ENCODE measurements around the gene CHGA. TPM values are rescaled to one million over a fixed set of nuclear protein-coding genes. Genes with fewer than 3 reads are reported as not detected.

CHGA gene
- total and polyA plus RNA-seq, 10 of the 15 experiments (the other 5 are each of a cell fraction or from before 2014, with no cell fraction given): 0.11 to 0.23 TPM; not detected in 8

DNA sequence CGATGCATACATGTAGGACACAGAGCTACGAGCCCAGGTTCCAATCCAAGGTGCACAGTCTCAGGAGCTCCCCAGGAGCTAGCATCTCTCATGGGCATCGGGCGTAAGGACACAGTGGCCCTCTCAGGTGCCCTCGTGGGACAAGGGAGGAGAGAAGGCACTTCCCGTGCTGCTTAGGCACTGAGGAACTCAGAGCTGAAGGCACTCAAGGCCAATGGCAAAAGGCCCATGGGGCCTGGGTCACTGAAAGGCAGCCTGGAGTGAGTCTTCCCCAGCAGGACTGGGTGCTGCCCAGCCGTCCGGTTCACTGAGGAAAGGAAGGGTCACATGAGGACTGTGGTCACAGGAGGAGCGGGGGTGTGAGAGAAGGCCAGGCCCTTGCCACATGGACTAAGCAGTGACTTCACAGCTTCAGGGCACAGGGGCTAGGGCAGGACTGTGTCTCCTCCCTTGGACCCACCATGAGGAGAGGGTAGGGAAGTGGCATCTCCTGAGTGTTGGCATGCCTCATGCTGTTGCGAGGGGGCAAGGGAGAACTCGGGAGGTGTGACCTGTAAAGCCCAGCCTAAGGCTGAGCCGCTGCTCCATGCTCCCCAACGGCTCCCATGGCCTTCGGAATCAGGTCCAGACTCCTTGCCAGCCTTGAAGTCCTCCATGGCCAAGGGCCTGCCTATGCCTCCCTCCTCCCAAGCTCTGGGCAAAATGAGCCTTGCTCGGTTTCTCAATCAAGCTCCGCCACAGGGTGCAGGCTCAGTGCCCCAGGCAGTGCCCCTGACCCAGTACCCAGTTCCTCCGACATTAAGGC is 51.8 kb downstream of the CHGA start (continued):
- TF ChIP-seq, protein P1, sequence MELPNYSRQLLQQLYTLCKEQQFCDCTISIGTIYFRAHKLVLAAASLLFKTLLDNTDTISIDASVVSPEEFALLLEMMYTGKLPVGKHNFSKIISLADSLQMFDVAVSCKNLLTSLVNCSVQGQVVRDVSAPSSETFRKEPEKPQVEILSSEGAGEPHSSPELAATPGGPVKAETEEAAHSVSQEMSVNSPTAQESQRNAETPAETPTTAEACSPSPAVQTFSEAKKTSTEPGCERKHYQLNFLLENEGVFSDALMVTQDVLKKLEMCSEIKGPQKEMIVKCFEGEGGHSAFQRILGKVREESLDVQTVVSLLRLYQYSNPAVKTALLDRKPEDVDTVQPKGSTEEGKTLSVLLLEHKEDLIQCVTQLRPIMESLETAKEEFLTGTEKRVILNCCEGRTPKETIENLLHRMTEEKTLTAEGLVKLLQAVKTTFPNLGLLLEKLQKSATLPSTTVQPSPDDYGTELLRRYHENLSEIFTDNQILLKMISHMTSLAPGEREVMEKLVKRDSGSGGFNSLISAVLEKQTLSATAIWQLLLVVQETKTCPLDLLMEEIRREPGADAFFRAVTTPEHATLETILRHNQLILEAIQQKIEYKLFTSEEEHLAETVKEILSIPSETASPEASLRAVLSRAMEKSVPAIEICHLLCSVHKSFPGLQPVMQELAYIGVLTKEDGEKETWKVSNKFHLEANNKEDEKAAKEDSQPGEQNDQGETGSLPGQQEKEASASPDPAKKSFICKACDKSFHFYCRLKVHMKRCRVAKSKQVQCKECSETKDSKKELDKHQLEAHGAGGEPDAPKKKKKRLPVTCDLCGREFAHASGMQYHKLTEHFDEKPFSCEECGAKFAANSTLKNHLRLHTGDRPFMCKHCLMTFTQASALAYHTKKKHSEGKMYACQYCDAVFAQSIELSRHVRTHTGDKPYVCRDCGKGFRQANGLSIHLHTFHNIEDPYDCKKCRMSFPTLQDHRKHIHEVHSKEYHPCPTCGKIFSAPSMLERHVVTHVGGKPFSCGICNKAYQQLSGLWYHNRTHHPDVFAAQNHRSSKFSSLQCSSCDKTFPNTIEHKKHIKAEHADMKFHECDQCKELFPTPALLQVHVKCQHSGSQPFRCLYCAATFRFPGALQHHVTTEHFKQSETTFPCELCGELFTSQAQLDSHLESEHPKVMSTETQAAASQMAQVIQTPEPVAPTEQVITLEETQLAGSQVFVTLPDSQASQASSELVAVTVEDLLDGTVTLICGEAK (IDR thresholded peaks at IDR 0.05; ENCODE audit: borderline replicate concordance): no peak
- TF ChIP-seq RCOR1 (conservative IDR thresholded peaks at IDR 0.05; ENCODE audit: low read depth, low read length): no peak
- no peak for TF ChIP-seq TBL1XR1 (IDR thresholded peaks at IDR 0.05; ENCODE audit: low read depth, low read length)
- no peak for TF ChIP-seq RAD51 (IDR thresholded peaks at IDR 0.05)
- TF ChIP-seq, protein P2, sequence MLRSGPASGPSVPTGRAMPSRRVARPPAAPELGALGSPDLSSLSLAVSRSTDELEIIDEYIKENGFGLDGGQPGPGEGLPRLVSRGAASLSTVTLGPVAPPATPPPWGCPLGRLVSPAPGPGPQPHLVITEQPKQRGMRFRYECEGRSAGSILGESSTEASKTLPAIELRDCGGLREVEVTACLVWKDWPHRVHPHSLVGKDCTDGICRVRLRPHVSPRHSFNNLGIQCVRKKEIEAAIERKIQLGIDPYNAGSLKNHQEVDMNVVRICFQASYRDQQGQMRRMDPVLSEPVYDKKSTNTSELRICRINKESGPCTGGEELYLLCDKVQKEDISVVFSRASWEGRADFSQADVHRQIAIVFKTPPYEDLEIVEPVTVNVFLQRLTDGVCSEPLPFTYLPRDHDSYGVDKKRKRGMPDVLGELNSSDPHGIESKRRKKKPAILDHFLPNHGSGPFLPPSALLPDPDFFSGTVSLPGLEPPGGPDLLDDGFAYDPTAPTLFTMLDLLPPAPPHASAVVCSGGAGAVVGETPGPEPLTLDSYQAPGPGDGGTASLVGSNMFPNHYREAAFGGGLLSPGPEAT (IDR thresholded peaks at IDR 0.05; ENCODE audit: low read depth): no peak
- no peak for TF ChIP-seq JUNB (IDR thresholded peaks at IDR 0.05)

Measured in GM12878 (cell line).